Breast epithelium (tissue), 4 donors: ENCODE data around the gene TUBGCP5. TPM values are rescaled to one million over a fixed set of nuclear protein-coding genes. Genes with fewer than 3 reads are reported as not detected.
"Not testable (repeated sequence)": the region's sequence is repeated elsewhere in the genome, so short reads cannot be mapped to it uniquely, and the experiment has no call there.

Source experiments
- DNase-seq, 2 donors: peaks; one replicate each; pipeline ENCODE4 v3.0.0-alpha.2; 2019; ENCODE audit warnings: low spot score in 2 of 2
- H3K27ac ChIP-seq, 2 donors: fragments of 200-600 bp; sonication (generic) in 1 of 2; one replicate each; pipeline ENCODE4 v1.5.1; 2016 to 2019; ENCODE audit warnings: mild to moderate bottlenecking in 1 of 2
- H3K27me3 ChIP-seq, 2 donors: fragments of 200-600 bp; sonication (generic) in 1 of 2; one replicate each; pipeline versions ENCODE4 v1.5.1 to v1.6.0; 2017 to 2019; ENCODE audit warnings: control low read depth in 1 of 2, mild to moderate bottlenecking in 1 of 2
- H3K36me3 ChIP-seq: fragments of 200-600 bp; one replicate; pipeline ENCODE4 v1.5.1; 2019
- H3K4me1 ChIP-seq, 2 donors: fragments of 200-600 bp; sonication (generic); one replicate each; pipeline ENCODE4 v1.5.1; 2016 to 2019; ENCODE audit warnings: control low read depth in 1 of 2
- H3K4me3 ChIP-seq, 3 donors: fragments of 200-600 bp; sonication (generic); 1 replicate in 2 of 3; 2 replicates in 1 of 3; pipeline ENCODE4 v1.5.1; 2016 to 2019; ENCODE audit warnings: mild to moderate bottlenecking in 3 of 3, moderate library complexity in 2 of 3
- H3K9me3 ChIP-seq, 2 donors: fragments of 200-600 bp; sonication (generic) in 1 of 2; one replicate each; pipeline ENCODE4 v1.5.1; 2016 to 2019; ENCODE audit warnings: control low read depth in 1 of 2
- CTCF ChIP-seq, 3 donors: fragments of 450-650 bp; IDR thresholded peaks; one replicate each; pipeline ENCODE4 v1.5.1; 2016 to 2017; ENCODE audit warnings: antibody characterized with exemption in 3 of 3, mild to moderate bottlenecking in 3 of 3, moderate library complexity in 3 of 3
- POLR2A ChIP-seq: fragments of 450-650 bp; IDR thresholded peaks from one replicate; pipeline ENCODE4 v1.6.1; 2016; ENCODE audit warnings: antibody characterized with exemption, mild to moderate bottlenecking, moderate library complexity
- POLR2AphosphoS5 ChIP-seq, 3 donors: sonication (generic); formaldehyde crosslinking; IDR thresholded peaks; one replicate each; pipeline ENCODE4 v1.6.1; 2017; ENCODE audit warnings: antibody characterized with exemption in 3 of 3
- intact Hi-C: fragments of 100-400 bp; cut with DNase I; formaldehyde crosslinking; loops from one replicate; pipeline ENCODE4 v1.15.1; 2023; ENCODE audit warnings: low total_unique reads
- total RNA-seq, 3 donors: library from RNA; depleted of rRNA; stranded (reverse); fragments of >200 nt; gene quantifications; one replicate each; pipeline ENCODE4 v1.1.0, GENCODE V29; 2016

TUBGCP5 gene
- total RNA-seq, 3 donors from 2014 or later, result 27.5 to 33.6 (median 28.0) TPM

GRCh38 chr15:23052522-23052921 is 13.2 kb upstream of the TUBGCP5 start:
- H3K4me3 ChIP-seq, result no peak overlapping the region
- TF ChIP-seq POLR2AphosphoS5 (IDR thresholded peaks at IDR 0.05) (no peak), POLR2A (no peak), CTCF (IDR thresholded peaks at IDR 0.05) (no peak)
- no peak overlapping the region for H3K27ac ChIP-seq
- H3K4me1 ChIP-seq, result no peaks in the 10 kb centered on the region
- no peaks in the 10 kb centered on the region for H3K36me3 ChIP-seq
- no peaks in the 10 kb centered on the region for H3K9me3 ChIP-seq
- intact Hi-C loops, result no loop called here
- no peaks in the 10 kb centered on the region for H3K27me3 ChIP-seq
- DNase-seq, result no peak

- no peaks in the 10 kb centered on the region for H3K36me3 ChIP-seq
- no peaks in the 10 kb centered on the region for H3K27me3 ChIP-seq
- no peak overlapping the region for H3K4me3 ChIP-seq
- no peak overlapping the region for H3K27ac ChIP-seq
- DNase-seq, result no peak
- intact Hi-C loops, result no loop called here
- TF ChIP-seq POLR2AphosphoS5 (IDR thresholded peaks at IDR 0.05) (no peak), POLR2A (no peak), CTCF (IDR thresholded peaks at IDR 0.05) (no peak)
- H3K9me3 ChIP-seq, result no peaks in the 10 kb centered on the region
- H3K4me1 ChIP-seq, result no peaks in the 10 kb centered on the region
Measured at GRCh38 chr15:23050708-23051107, 11.3 kb upstream of the TUBGCP5 start.

GRCh38 chr15:23049984-23050628 is 10.7 kb upstream of the TUBGCP5 start:
- H3K9me3 ChIP-seq, result no peaks in the 10 kb centered on the region

GRCh38 chr15:23048572-23049282 is 9.4 kb upstream of the TUBGCP5 start:
- H3K36me3 ChIP-seq, H3K4me1 ChIP-seq, DNase-seq, intact Hi-C loops, H3K9me3 ChIP-seq, H3K27ac ChIP-seq, H3K27me3 ChIP-seq, H3K4me3 ChIP-seq: not testable (repeated sequence)

More at GRCh38 chr15:23049984-23050628, 10.7 kb upstream of the TUBGCP5 start:
- no peak overlapping the region for H3K4me3 ChIP-seq
- H3K27ac ChIP-seq, result no peak overlapping the region
- DNase-seq, result no peak
- no peaks in the 10 kb centered on the region for H3K4me1 ChIP-seq
- no peak for TF ChIP-seq CTCF (IDR thresholded peaks at IDR 0.05)
- no peak for TF ChIP-seq POLR2AphosphoS5 (IDR thresholded peaks at IDR 0.05)
- TF ChIP-seq POLR2A, result no peak
- intact Hi-C loops, result no loop called here
- no peaks in the 10 kb centered on the region for H3K27me3 ChIP-seq
- no peaks in the 10 kb centered on the region for H3K36me3 ChIP-seq

- H3K36me3 ChIP-seq, DNase-seq, H3K4me3 ChIP-seq, H3K27me3 ChIP-seq, H3K27ac ChIP-seq, intact Hi-C loops, H3K4me1 ChIP-seq, H3K9me3 ChIP-seq: not testable (repeated sequence)
Measured at GRCh38 chr15:23043987-23044386, 4.6 kb upstream of the TUBGCP5 start.

GRCh38 chr15:23043535-23043934 is 4.2 kb upstream of the TUBGCP5 start:
- H3K4me3 ChIP-seq, H3K4me1 ChIP-seq, H3K27me3 ChIP-seq, H3K36me3 ChIP-seq, DNase-seq, H3K9me3 ChIP-seq, H3K27ac ChIP-seq, intact Hi-C loops: not testable (repeated sequence)

- H3K9me3 ChIP-seq, intact Hi-C loops: not testable (repeated sequence)
Measured at GRCh38 chr15:23041736-23042135, 2.4 kb upstream of the TUBGCP5 start.

More at GRCh38 chr15:23041736-23042135, 2.4 kb upstream of the TUBGCP5 start:
- not testable (repeated sequence) for H3K36me3 ChIP-seq, H3K27me3 ChIP-seq, H3K27ac ChIP-seq, H3K4me1 ChIP-seq, DNase-seq, H3K4me3 ChIP-seq
